HUDEP-2 (cell line): ENCODE measurements around the gene SEMA7A.

Experiments
- DNase-seq, 76 experiments: peaks; one replicate each; lab custom pipeline; 2025; ENCODE audit not compliant: unreplicated experiment in 76 of 76; lab: John Stamatoyannopoulos, UW

SEMA7A gene

DNA sequence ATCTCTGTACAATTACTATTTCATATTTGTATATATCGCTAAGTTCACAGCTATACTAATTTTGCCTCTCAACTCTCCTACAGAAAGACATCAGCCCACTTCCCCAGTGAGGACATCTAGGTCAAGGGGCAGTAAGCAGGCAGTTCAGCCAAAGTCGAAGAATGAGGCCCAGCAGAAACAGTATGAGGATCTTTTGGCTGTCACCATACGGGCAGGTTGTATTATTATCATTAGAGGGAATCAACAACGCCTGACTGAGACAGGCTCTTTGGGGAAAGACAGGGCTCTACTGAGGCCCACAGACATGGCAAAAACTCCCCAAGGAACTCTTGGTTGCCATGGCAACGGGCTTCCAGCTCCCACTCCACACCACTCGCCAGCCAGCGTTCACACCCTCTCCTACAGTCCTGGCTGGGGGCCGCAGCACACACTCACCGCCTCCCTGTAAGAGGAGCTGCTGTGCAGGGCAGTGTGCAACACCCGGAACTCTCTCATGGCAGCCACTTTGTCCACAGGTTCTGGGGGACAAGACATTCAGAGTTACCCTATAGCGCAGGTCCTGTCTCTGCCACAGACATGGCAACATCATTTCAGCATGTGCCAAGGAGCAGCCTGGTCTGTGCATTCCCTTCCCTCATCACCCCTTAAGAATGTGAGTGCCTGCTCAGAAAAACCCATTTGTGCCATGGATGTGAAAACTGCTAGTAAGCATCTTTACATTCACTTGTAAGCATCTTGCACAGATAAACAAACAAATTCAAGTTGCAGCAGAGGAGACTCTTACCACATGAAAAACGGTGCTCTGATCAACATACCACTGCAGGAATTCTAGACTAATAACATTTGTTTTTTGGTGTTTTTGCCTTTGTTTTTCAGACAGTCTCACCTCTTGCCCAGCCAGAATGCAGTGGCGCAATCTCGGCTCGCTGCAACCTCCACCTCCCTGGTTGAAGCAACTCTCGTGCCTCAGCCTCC lies 18.4 kb upstream of the SEMA7A start:
- DNase-seq, result no peak

- DNase-seq, result no peak
These were observed 17.6 kb upstream of the SEMA7A start for GRCh38 chr15:74451322-74451721.

DNA sequence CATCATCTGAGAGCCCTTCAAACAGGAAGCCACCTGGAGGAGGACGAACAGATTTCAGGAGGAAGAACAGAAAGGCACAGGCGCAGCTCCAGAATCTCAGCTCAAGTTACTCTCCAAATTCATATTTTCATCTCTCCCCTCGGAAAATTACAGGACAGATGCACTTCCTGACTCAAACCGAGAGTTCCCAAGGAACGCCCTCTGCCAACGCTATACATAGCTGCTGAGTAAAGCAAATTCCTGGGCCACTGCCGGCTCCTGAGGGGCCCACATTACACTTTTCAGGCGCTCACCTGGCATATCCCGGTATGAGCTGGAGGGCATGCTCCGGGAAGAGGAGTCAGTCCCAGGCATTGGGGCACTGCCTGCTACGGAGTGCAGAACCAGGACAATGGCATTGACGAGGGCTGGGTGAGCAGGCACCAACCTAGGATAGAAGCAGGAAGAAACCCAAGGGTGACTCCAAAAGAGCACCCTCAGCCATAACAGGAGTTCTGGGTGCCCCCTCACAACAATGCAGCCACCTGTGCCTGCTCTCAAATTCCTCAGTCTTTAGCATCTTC lies 16.0 kb upstream of the SEMA7A start:
- DNase-seq, result no peak

DNA sequence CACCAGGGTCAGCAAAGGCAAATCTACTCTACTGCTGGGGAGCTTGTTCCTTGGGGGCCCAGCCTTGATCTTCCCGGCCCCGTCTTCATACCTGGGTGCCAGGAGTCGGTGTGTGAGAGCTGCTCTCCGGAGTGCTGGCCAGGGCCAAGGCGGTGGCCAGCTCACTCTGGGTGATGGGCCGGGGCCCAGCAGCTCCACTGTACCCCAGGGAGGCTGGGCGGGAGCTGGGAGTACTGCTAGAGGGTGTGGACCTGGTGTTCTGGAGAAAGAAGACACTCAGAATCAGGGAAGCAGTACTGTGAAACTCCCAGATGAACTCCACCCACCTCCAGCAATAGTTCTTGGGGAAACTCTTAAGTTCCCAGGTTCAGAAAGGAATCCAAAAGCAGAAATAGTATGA lies 15.3 kb upstream of the SEMA7A start:
- no peak for DNase-seq

DNA sequence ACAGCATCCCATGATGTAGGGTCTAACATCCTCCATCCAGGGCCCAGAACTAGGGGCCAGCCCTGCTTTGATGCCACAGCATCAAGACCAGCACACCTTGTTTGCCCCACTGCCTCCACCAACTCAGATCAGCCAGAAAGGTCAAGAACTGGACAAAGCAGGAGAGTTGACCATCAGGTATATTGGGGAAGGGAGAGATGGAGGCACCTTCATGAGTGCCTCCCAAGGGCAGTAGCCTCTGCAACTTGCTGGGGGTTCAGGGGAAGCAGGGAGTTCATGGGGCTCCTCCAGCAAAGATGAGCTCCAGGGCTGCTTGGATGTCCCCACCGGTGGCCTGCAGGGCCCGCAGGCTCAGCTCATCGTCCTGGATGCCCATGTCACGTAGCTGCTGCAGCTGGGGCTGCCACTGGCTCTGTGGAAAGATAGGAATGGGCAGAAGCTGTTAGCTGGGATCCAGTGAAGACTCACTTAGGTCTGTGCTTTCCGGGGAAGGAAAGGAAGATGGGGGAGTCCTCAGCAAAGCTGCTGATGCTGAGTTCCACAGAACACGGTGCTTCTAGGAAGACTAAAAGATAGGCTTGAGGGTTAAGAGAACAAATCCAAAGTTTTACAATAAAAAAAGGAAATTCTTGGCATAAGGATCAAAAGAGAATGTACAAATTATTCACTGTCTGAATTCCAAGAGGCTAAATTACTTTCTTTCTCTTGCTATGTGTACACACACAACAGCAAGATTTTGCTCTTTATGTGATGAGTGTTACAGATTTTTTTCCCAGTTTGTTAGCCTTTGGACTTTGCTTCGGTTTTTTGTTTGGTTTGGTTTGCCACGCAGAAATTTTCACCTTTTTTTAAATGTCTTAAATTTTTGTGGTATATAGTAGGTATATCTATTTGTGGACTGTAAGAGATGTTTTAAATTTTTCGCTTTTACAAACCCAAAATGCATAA lies 12.3 kb upstream of the SEMA7A start:
- no peak for DNase-seq

- no peak for DNase-seq
These were observed 10.6 kb upstream of the SEMA7A start for GRCh38 chr15:74444106-74445062.

- DNase-seq, result no peak
These were observed 9.5 kb upstream of the SEMA7A start for GRCh38 chr15:74443100-74443909.

DNA sequence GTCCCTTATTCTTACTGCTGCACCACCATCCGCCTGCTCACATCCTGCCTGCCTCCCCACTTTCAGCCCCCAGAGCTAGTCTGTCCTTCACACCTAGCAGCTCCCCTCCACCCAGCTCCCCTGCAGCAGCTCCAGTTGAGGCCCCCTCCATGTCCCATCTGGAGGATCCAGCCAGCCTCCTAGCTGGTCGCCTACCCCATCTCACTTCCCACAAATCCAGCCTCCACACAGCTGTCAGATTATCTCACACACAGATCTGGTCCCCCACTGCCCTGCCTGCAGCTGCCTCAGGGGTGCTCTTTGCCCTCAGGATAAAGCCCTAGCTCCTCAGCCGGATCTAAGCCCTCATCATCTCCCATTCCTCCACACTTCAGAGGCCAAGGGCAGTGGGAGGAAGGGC lies 8.8 kb upstream of the SEMA7A start:
- no peak for DNase-seq

DNA sequence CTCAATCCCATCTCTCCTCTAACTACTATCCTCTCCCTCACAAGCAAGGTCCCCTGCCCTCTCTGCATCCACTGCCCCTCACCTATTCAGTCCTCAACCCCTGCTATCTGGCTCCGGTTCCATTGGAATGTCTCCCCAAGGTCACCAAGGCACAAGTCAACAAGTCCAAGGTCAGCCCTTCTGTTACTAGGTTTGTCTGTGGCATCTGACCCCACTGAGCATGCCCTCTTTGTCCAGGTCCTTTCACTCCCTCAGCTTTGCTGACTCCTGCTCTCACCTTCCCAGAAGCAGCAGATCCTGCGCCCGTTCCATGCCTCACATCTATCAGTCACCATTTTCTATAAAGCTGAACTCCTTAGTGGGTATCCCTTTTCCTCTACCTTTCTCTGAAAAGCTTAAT lies 8.3 kb upstream of the SEMA7A start:
- DNase-seq, result no peak

DNA sequence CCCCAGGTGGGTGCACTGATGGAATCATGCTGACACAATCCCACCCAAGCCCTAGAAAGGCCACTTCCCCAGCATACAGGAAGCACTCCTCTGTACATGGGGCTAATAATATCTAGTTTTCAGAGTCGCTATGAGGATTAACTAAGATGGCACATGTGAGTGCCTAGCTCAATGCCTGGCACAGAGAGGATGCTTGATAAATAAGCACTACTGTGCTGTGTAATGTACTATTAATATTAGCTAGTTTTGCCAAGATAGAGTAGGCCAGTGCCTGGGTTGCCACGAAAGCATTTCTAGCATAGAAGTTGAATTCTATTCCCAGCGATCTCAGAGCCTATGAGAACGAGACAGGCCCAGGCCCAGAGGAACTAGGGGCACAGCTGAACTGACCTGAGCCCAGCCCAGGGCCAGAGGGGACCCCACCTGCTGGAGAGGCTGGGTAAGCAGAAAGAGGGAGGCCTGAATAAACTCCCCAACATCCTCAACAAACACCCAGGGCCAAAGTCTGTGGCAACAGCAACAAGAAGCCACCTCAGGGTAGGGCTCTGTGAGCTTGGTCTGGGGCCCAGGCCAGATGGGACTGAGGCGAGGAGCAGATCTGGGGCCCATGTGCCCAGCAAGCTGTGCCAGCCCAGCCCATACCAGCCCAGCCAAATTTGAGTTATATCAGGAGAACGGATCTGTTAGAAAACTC lies 7.6 kb upstream of the SEMA7A start:
- no peak for DNase-seq

DNA sequence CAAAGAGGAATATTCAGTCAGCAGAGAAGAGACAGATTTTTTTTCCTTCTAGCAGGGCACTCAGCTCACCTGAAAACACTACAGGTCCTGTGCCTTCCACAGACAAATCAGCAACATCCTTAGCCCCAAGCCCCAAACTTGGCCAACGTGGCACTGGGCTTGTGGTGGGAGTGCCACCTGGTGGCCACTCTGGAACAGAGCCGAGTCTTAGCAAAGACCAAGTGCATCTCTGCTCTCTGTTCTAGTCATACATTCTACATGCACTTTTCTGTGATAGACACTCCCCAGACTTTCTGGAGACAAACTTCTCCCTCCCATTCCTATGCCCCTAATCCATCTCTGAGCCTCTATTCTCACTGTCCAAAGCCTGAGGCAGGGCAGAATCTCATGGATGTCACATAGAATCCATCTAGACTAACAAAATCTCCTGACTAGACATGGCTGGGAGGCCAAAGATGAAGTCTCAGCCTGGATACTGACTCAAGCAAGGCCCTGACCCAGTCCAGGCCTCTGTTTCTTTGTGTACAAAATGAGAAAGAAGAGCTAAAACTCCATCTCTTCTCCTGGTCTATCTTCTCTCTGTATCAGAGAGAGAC lies 5.1 kb upstream of the SEMA7A start:
- peak in 71 of 76 experiments; percentile 7 to 84 (median 59) for DNase-seq

DNA sequence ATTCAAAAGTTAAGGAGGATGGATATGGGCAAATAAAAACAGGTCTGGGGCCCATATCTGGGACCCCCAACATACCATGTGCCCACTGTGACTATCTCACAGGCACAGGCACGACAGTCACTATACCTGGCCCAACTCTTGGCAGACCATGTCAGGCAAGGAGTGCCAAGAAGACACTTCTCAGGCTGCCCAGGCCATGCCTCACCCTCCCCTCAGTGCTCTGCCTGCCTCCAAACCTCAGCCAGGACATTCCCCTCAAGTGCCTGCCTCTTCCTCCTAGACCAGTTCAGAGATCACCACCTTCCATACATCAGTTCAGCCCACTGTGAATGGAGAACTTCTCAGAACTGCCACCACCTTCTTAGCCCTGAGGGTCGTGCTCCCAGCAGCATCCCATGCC lies 4.4 kb upstream of the SEMA7A start:
- no peak for DNase-seq

GRCh38 chr15:74434263-74435136 lies 742 bp upstream of the SEMA7A start:
- peak in 1 of 76 experiments; percentile 28 for DNase-seq

DNA sequence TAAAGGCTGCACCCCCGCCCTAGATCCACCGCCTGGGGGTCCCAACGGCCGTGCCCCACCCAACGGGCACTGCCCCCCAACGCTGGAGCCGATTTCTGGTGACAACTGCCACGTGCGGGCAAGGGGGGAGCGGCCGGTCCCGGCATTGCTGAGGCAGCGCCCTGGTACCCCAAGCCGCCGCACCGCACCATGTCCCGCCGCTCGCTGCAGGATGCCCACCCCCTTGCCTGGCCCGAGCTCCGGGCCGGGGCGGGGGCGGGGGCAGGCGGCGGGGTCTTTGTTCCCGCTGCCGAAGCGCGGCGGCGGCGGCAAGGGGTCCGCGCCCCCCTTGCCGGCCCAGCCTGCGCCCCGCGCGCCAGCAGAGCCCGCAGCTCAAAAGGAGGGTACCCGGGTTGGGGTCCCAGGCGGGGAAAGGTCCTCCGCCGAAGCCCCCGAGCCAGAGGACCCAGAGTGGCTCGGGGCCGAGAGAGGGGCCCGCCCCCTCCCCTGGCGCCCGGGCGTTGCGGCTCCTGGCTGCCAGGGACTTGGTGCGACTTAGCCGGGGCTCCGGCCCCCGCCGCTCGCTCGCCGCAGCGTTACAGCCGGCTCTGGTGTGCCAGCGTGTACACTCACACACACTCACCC lies 678 bp downstream of the SEMA7A start:
- no peak for DNase-seq

DNA sequence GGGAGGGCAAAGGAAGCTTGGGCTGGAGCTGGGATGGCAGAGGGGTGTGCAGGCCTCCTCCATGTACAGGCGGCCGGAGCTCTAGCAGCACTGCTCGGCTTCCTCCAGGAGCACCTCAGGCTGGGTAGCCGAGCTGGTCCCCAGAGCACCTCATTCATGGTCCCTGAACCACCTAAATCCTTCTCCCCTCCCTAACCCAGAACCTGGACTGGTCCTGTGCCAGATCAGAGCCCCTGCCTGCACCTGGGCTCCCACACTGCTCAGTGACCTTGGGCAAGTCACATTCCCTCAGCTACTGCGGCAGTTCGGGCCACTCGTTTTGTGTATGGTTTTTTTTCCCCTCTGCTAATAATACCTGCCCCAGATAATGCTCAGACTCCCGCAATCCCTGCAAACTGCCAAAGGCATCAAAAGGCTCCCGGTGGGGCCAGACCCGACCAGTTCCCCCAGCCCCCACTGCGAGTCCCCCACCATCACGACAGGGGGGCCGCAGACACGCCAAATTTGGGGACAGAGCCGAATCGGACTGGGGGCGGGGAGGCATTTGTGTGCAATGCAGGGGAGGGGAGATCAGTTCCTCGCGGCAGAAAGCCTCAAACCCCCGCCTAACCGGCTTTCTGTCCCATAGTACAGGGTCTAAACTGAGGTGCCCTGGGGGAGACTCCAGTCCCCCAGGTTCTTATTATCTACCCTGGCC lies 1.3 kb downstream of the SEMA7A start:
- peak in 1 of 76 experiments; percentile 19 for DNase-seq

- DNase-seq, result peak in 1 of 76 experiments; percentile 27
These were observed 2.1 kb downstream of the SEMA7A start for GRCh38 chr15:74431645-74432044.
